ENCODE measurements around the gene COX6A1. TPM values are rescaled to one million over a fixed set of nuclear protein-coding genes. Genes with fewer than 3 reads are reported as not detected.

COX6A1 gene
- total and polyA plus RNA-seq, 7 donors: 34.4 to 211 (median 52.6) TPM

- Histone ChIP-seq H3K4me3 (no peak overlapping the region), H3K27me3 (ENCODE audit: insufficient read depth in 3 of 3, low read length in 2 of 3) (no peaks in the 10 kb centered on the region), H3K36me3 (ENCODE audit: insufficient read depth in 1 of 2, low read depth in 1 of 2) (no peaks in the 10 kb centered on the region), H3K4me1 (no peaks in the 10 kb centered on the region), H3K27ac (no peak overlapping the region), H3K9me3 (no peaks in the 10 kb centered on the region)
- intact Hi-C loops (cut with DNase I): no loop called here
- no peak for DNase-seq
- TF ChIP-seq, protein P1, sequence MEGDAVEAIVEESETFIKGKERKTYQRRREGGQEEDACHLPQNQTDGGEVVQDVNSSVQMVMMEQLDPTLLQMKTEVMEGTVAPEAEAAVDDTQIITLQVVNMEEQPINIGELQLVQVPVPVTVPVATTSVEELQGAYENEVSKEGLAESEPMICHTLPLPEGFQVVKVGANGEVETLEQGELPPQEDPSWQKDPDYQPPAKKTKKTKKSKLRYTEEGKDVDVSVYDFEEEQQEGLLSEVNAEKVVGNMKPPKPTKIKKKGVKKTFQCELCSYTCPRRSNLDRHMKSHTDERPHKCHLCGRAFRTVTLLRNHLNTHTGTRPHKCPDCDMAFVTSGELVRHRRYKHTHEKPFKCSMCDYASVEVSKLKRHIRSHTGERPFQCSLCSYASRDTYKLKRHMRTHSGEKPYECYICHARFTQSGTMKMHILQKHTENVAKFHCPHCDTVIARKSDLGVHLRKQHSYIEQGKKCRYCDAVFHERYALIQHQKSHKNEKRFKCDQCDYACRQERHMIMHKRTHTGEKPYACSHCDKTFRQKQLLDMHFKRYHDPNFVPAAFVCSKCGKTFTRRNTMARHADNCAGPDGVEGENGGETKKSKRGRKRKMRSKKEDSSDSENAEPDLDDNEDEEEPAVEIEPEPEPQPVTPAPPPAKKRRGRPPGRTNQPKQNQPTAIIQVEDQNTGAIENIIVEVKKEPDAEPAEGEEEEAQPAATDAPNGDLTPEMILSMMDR (IDR thresholded peaks at IDR 0.05): no peak
- no peak for ATAC-seq
- WGBS, 3 donors: 79 to 81% (median 81%) methylated on average over 3 of the region's 3 CpGs
Observed at GRCh38 chr12:120406069-120406468, 31.8 kb upstream of the COX6A1 start.

- 93 to 98% (median 93%) methylated on average over 3 of the region's 3 CpGs for WGBS, 3 donors
- Histone ChIP-seq H3K27me3 (ENCODE audit: insufficient read depth in 3 of 3, low read length in 2 of 3) (no peaks in the 10 kb centered on the region), H3K4me3 (no peak overlapping the region), H3K4me1 (no peaks in the 10 kb centered on the region), H3K27ac (no peak overlapping the region), H3K9me3 (no peaks in the 10 kb centered on the region), H3K36me3 (ENCODE audit: insufficient read depth in 1 of 2, low read depth in 1 of 2) (no peaks in the 10 kb centered on the region)
- TF ChIP-seq, protein P1 (IDR thresholded peaks at IDR 0.05): no peak
- ATAC-seq (no peak), DNase-seq (no peak)
- intact Hi-C loops (cut with DNase I): no loop called here
Observed at GRCh38 chr12:120406553-120406952, 31.4 kb upstream of the COX6A1 start.

- intact Hi-C loops (cut with DNase I): no loop called here
- H3K27me3 ChIP-seq (ENCODE audit: insufficient read depth in 3 of 3, low read length in 2 of 3): no peaks in the 10 kb centered on the region
- no peaks in the 10 kb centered on the region for H3K9me3 ChIP-seq
- ATAC-seq (no peak), DNase-seq (no peak)
- H3K4me1 ChIP-seq: no peaks in the 10 kb centered on the region
- H3K4me3 ChIP-seq: no peak overlapping the region
- no peaks in the 10 kb centered on the region for H3K36me3 ChIP-seq (ENCODE audit: insufficient read depth in 1 of 2, low read depth in 1 of 2)
- TF ChIP-seq, protein P1 (IDR thresholded peaks at IDR 0.05): no peak
- WGBS, 3 donors: 89 to 93% (median 91%) methylated on average over 11 of the region's 11 CpGs
- H3K27ac ChIP-seq: no peak overlapping the region
Observed at GRCh38 chr12:120408771-120409170, 29.1 kb upstream of the COX6A1 start.

- 60 to 68% (median 60%) methylated on average over 7 of the region's 7 CpGs for WGBS, 3 donors
- TF ChIP-seq, protein P1 (IDR thresholded peaks at IDR 0.05): no peak
- ATAC-seq (no peak), DNase-seq (no peak)
- Histone ChIP-seq H3K9me3 (no peaks in the 10 kb centered on the region), H3K4me1 (no peaks in the 10 kb centered on the region), H3K4me3 (no peak overlapping the region), H3K27me3 (ENCODE audit: insufficient read depth in 3 of 3, low read length in 2 of 3) (peaks cover 0 to under 1% (median 0%) of the 10 kb centered on the region in 3 donors), H3K27ac (no peak overlapping the region), H3K36me3 (ENCODE audit: insufficient read depth in 1 of 2, low read depth in 1 of 2) (no peaks in the 10 kb centered on the region)
- intact Hi-C loops (cut with DNase I): no loop called here
Observed at GRCh38 chr12:120412421-120412820, 25.5 kb upstream of the COX6A1 start.
